ENCODE data around the gene SMOC1. TPM values are rescaled to one million over a fixed set of nuclear protein-coding genes. Genes with fewer than 3 reads are reported as not detected.

Gene SMOC1
- total and polyA plus RNA-seq, 8 donors: 1.2 to 3.3 (median 2.1) TPM; not detected in 2

- WGBS, 5 donors: 76 to 88% (median 84%) methylated on average over 7 of the region's 7 CpGs
- Histone ChIP-seq H3K9me3 (no peaks in the 10 kb centered on the region), H3K27ac (no peak overlapping the region), H3K4me1 (peaks cover 10 to 22% (median 13%) of the 10 kb centered on the region in 4 donors), H3K4me3 (no peak overlapping the region), H3K36me3 (no peaks in the 10 kb centered on the region), H3K27me3 (no peaks in the 10 kb centered on the region)
- intact Hi-C loops (cut with DNase I; ENCODE audit: low total_unique reads): no loop called here
- DNase-seq: no peak
- TF ChIP-seq POLR2AphosphoS5 (IDR thresholded peaks at IDR 0.05): no peak
- TF ChIP-seq CTCF (IDR thresholded peaks at IDR 0.05): no peak
- TF ChIP-seq EP300 (IDR thresholded peaks at IDR 0.05): no peak
- TF ChIP-seq POLR2A (IDR thresholded peaks at IDR 0.05): no peak
These were observed 135.3 kb downstream of the SMOC1 start for GRCh38 chr14:70014406-70015095.

GRCh38 chr14:70018230-70018629, 139.0 kb downstream of the SMOC1 start:
- Histone ChIP-seq H3K9me3 (no peaks in the 10 kb centered on the region), H3K4me1 (peaks cover 10 to 15% (median 11%) of the 10 kb centered on the region in 4 donors), H3K27ac (peak overlapping the region in 3 of 5 donors; percentile 45 to 63 (median 54)), H3K4me3 (peak overlapping the region in 1 of 4 donors; percentile 20), H3K27me3 (no peaks in the 10 kb centered on the region), H3K36me3 (no peaks in the 10 kb centered on the region)
- DNase-seq: no peak
- WGBS, 5 donors: 71 to 93% (median 86%) methylated on average over 2 of the region's 2 CpGs
- intact Hi-C loops (cut with DNase I; ENCODE audit: low total_unique reads): no loop called here
- no peak for TF ChIP-seq EP300 (IDR thresholded peaks at IDR 0.05)
- no peak for TF ChIP-seq POLR2AphosphoS5 (IDR thresholded peaks at IDR 0.05)
- no peak for TF ChIP-seq CTCF (IDR thresholded peaks at IDR 0.05)
- no peak for TF ChIP-seq POLR2A (IDR thresholded peaks at IDR 0.05)

GRCh38 chr14:70018713-70019211, 139.5 kb downstream of the SMOC1 start:
- intact Hi-C loops (cut with DNase I; ENCODE audit: low total_unique reads): no loop called here
- Histone ChIP-seq H3K4me3 (peak overlapping the region; percentile 7 to 41 (median 28)), H3K27me3 (no peaks in the 10 kb centered on the region), H3K27ac (peak overlapping the region in 4 of 5 donors; percentile 45 to 63 (median 54)), H3K36me3 (no peaks in the 10 kb centered on the region), H3K9me3 (no peaks in the 10 kb centered on the region), H3K4me1 (peaks cover 10 to 15% (median 11%) of the 10 kb centered on the region in 4 donors)
- 18 to 50% (median 25%) methylated on average over 8 to 9 of the region's 9 CpGs for WGBS, 5 donors
- DNase-seq: peak; percentile 51 to 75
- TF ChIP-seq POLR2AphosphoS5 (IDR thresholded peaks at IDR 0.05) (peak in 1 of 3 donors; percentile 9), CTCF (IDR thresholded peaks at IDR 0.05) (no peak)

- no peak for DNase-seq
- Histone ChIP-seq H3K27ac (no peak overlapping the region), H3K27me3 (no peaks in the 10 kb centered on the region), H3K9me3 (no peaks in the 10 kb centered on the region), H3K4me3 (no peak overlapping the region), H3K4me1 (peaks cover 10 to 15% (median 11%) of the 10 kb centered on the region in 4 donors), H3K36me3 (no peaks in the 10 kb centered on the region)
- TF ChIP-seq POLR2A (IDR thresholded peaks at IDR 0.05) (no peak), POLR2AphosphoS5 (IDR thresholded peaks at IDR 0.05) (no peak), EP300 (IDR thresholded peaks at IDR 0.05) (no peak)
- intact Hi-C loops (cut with DNase I; ENCODE audit: low total_unique reads): no loop called here
These were observed 140.5 kb downstream of the SMOC1 start for GRCh38 chr14:70019695-70020094.

All from stomach (tissue), 9 donors.